ELR (cell line): ENCODE measurements around the gene DPH6.
"Not testable (repeated sequence)": the region's sequence is repeated elsewhere in the genome, so short reads cannot be mapped to it uniquely, and the experiment has no call there.

Experiments
- DNase-seq: peaks from one replicate; pipeline ENCODE4 v3.0.0-alpha.2; 2015; ENCODE audit warnings: low read depth

Gene DPH6

DNA sequence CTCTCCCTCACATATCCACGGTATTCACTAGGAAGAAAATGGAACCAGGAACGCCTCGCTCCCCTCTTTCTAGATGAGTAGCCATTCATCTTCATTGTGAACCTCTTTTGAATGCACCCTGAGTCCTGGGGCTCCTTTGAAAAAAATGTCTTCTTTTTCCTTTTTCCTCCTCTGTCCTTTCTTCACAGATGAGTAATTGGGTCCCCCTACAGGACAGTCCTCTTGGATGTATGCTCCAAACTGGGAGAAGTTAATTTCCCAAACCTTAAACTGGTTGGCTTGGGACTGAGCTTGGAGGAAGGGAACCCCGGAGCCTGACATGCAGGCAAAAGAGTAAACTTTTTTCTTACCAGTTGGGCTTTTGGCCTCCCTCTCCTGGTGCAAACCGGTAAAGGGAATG lies 108.8 kb downstream of the DPH6 start:
- DNase-seq: peak; percentile 19

DNA sequence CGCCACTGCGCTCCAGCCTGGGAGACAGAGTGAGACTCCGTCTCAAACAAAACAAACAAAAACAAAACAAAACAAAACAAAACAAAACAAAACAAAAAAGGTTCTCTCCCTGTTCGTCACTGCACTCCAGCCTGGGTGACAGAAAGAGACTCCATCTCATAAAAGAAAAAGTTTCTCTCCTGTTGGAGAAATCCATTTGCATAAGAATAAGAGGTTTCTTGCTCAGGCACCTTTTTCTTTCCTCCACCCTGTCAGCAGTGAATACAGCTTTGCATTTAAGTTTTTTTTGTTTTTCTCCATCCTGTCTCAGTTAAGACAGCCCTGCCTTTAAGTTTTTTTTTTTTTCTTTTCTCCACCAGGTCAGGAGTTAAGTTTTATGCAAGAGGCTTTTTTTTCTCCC lies 109.5 kb downstream of the DPH6 start:
- DNase-seq: no peak

DNA sequence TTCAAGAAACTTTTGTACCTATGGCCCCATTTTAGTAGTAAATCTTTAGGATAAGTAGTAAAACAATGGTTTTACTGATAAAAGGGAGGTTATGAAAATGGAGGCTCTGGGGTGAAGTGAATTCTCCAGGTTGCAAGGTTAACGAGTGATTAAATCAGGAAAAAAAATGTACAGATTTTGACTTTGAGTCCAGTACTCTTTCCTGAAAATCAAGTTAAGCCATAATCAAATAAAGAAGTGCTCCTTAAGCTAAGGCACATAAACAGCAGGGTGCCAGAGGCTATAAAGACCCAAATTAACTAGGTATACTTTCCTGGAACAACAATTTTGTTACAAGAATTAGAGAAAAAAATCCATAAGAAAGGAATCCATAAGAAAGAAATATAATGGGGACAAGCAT lies 114.7 kb downstream of the DPH6 start:
- DNase-seq: no peak

DNA sequence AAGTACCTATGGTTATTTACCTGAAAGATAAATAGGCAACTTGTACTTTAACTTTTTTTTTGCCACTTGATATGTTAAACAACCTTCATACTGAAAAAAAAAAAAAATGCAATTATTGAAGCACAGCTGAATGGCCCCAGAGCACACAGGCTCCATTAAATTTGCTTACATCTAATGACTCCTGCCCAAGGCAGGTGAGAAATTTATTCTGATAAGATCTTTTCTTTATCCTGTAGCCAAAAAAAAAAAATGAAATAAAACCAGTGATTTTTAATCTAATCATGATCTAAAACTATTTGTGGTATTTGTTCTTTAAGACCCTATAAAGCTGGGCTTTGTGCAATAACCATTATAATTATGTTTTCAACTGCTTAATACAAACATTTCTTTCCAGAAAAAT lies 115.7 kb downstream of the DPH6 start:
- no peak for DNase-seq

DNA sequence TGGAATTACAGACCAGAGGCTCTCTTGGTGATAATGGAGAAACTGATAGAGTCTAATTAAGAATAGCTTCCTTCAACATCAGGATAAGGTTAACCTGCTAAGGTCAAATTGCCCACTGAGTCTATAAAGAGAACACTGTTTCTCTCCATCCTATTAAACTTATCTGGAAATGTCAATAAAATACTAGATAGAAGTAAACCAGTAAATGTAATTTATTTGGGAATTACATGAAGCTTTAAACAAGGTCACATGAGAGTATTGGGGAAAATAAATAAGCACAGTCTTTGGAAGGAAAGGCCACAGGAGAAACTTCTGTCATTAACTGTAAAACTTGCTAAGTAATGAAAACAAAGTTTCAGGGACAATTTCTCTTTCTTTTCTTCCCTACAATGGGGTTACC lies 118.5 kb downstream of the DPH6 start:
- no peak for DNase-seq

DNA sequence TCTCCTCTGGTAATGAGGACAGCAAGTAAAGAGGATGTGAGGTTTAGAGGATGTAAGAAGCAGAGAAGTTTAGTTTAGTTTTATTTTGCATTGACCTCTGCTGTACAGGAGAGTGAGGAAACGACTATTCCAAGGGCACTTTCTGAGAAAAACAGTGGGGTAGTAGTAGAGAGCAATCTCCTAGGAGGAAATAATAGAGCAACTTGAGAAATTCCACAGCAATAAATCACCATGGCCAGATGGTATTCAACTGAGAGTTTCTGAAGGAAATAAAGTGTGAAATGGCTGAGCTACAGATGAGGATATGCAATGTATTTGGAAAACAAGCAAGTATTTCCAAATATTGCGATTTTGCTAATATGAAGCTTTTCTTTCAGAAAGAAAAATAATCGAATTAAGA lies 118.9 kb downstream of the DPH6 start:
- peak; percentile 72 for DNase-seq

DNA sequence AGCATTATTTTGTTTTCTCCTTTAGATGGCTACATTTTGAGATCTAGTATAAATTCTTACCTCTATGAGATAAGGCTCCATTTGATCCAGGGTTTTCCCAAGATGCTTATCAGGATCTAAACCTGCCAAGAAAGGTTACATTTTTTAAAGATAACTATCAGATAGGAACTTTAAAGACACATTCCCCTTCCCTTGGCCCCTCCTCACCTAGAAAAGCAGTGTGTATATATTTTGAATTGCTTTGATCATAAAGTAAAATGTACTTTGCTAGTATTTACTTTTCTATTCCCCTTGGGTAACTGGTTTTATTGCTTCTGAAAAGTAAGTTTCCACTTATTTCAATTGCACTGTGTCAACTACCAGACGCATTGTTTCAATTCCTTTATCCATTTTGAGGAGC lies 135.2 kb downstream of the DPH6 start:
- DNase-seq: no peak

DNA sequence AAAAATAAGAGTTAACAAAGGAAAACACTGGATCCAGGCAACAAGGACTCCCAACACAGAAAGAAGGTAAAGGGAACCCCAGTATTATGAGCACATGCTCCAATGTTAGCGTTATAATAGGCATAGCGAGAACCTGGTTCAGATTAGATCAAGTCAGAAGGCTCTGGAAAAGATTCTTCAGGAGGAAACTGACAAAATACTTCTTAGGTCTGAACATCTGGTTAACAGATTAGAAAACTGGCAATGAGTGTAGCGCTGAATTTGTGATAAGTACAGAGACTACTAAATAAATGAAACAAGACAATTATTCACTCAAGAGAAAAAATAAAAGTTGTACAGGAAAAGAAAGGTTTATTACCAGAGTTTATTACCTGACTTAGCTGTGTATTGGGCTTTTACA lies 146.1 kb downstream of the DPH6 start:
- DNase-seq: no peak

DNA sequence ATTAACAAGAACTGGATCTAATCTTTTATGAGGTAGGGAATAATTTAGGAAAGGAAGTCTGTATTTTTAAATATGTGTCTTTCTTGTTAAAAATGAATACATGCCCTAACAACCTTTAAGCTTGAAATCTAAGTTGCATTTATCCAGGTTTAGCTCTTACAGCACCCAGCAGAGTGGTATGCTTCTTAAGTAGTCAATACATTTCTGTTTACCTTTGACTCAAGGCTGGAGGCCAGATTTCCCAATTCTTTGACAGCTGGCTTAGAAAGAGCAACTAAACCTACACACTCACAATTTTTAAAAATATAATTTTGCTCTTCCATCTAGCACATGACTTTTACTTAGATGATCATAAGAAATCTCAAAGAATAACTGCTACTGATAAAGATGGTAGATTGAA lies 148.9 kb downstream of the DPH6 start:
- no peak for DNase-seq

DNA sequence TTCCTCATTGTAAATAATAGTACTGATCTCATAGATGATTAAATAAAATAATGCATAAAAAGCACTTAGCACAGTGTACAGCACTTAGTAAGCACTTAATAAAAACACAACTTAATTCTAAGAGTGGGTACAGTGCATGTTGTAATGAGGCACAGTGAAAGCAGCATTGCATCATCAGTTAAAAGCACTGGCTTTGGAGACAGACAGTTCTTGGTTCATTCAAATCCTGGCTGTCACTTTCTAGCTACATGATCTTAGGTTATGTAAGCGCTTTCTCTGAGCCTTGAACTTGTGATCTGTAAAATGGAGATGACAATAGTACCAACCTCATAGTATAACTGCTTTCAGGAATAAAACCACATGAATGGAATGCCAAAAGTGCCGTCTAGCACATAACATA lies 151.5 kb downstream of the DPH6 start:
- DNase-seq: no peak

DNA sequence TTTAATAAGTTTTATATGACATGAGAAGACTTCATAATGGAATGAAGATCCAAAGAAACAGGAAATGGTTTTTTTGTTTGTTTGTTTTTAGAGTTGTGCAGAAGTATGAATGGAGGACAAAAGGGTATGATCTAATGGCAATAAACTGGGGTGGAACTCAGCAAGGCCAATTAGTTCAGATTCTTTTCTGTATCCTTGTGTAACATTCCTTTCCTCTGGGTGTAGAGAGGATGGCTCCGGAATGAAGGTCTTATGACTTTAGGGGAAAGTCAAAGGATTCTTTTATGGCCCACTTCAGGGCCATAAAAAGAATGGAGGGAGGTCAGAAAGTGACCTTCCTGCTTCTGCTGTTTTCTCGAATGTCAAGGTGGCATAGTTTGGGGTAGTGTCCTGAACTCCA lies 152.6 kb downstream of the DPH6 start:
- DNase-seq: no peak

DNA sequence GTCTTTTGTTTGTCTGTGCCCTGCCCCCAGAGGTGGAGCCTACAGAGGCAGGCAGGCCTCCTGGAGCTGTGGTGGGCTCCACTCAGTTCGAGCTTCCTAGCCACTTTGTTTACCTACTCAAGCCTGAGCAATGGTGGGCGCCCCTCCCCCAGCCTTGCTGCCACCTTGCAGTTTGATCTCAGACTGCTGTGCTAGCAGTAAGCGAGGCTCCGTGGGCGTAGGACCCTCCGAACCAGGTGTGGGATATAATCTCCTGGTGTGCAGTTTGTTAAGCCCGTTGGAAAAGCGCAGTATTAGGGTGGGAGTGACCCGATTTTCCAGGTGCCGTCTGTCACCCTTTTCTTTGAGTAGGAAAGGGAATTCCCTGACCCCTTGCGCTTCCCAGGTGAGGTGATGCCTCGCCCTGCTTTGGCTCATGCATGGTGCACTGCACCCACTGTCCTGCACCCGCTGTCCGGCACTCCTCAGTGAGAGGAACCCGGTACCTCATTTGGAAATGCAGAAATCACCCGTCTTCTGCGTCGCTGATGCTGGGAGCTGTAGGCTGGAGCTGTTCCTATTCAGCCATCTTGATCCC lies 154.5 kb downstream of the DPH6 start:
- DNase-seq: not testable (repeated sequence)

DNA sequence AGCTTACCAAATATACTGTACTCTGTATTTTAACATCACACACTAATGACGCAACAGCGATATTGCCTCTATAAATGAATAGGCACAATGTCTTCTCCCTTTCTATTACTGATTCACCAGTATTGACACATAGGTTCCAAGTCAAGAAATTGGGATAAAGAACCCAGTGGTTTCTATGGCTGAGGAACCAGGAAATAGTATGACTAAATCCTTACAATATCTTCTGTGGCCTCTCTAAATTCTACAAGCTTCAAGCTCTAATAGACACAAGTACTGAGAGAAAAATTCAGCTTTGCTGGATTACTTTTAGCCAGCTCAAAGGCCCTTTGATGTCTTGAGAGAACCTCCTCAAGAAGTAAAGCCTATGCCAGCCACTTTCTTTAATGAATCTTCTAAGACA lies 162.5 kb downstream of the DPH6 start:
- DNase-seq: no peak

DNA sequence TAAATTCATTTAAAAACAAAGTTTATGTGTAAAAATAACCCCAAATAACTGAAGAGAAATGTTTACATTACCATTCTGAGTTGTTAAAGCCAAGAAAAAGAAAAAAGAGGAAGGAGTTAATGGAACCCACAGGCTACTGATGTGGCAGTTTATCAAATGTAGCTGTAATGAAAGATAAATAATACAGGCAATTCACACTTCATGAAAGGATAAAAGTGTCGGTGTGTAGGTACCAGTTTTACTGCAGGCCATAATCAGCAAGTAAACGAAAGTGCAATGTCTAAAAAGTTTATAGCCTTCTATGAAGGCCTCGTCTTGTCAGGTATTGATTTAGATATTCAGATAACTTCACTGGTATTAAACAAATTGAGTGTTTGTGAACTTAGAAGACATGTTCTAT lies 164.6 kb downstream of the DPH6 start:
- no peak for DNase-seq

DNA sequence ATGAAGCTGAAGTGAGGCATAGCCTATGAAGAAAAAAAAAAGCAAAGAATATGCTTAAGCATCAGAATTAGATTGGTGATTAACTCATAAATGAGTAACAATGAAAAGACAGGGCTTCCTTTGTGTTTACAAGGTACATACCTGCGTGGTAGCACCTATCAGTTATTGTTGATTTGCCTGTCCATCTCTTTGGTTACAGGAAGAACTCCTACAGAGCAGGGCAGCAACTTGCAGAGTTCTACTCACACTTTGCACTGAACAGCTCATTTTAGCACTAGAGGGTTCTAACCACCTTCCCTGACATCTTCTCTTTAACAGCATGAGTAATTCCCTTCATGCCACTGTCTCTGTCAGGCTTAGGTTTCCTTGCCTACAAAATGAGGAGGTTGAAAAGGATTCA lies 166.0 kb downstream of the DPH6 start:
- no peak for DNase-seq

DNA sequence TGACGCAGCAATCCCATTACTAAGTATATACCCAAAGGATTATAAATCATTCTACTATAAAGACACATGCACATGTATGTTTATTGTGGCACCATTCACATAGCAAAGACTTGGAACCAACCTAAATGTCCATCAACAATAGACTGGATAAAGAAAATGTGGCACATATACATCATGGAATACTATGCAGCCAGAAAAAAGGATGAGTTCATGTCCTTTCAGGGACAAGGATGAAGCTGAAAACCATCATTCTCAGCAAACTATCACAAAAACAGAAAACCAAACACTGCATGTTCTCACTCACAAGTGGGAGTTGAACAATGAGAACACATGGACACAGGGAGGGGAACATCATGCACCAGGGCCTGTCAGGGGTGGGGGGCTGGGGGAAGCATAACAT lies 167.5 kb downstream of the DPH6 start:
- DNase-seq: not testable (repeated sequence)

DNA sequence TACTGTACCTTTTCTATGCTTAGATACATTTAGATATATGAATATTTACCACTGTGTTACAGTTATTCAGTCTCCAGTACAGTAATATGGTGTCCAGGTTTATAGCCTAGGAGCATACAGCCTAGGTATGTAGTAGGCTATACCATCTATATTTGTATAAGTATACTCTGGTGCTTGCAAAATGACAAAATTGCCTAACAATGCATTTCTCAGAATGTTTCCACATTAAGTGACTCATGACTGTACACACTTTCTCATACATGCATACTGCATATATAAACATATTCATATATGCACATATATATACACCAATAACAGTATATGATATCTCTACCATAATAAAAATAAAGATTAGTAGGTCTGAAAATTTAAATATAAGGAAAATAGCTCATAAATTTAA lies 169.3 kb downstream of the DPH6 start:
- DNase-seq: no peak

DNA sequence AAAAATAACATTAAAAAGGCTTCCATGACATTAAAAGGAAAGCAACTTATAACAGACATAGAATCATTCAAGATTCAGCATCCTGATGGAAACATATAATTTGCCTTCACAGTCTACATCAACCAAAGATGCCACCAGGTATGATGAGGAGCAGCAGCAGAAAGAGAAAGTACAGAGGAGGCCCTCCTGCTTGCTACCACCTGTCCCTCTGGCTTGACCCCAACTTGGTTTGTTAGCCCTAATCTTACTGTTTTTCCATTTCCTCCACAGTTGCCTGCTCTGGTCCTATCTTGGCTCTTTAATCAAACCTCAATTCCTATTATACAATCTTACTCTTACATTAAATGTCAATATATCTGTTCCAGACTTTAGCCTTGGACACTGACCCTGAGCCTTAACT lies 171.3 kb downstream of the DPH6 start:
- DNase-seq: no peak

DNA sequence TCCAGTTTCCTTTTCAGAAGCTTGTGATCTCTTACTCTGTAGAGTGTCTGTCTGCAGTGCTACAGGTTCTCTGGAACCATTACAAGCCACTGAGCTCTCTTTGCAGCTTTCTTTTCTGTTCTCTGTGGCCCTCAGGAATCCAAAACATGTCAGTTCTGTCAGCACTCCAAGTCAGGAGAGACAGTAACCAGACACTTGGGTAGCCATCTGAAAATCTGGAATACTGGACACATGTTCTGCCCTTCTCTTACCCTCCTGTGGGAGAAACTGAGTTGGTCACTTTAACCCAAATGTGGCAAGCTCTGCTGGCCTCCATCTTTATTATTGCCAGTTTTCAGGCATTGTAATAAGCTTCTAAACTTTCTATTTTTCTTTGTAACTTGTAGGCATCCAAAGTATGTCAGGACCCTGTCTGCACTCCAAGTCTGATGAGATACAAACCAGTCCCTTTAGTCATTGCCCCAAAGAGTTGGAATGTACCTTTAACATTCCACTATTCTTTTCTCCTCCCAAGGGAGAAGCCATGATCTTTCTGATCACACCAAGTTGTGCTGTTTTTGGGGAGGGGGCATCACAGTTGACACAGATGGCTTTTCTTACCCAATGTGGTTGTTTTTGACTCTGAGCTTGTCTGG lies 183.7 kb downstream of the DPH6 start:
- no peak for DNase-seq

DNA sequence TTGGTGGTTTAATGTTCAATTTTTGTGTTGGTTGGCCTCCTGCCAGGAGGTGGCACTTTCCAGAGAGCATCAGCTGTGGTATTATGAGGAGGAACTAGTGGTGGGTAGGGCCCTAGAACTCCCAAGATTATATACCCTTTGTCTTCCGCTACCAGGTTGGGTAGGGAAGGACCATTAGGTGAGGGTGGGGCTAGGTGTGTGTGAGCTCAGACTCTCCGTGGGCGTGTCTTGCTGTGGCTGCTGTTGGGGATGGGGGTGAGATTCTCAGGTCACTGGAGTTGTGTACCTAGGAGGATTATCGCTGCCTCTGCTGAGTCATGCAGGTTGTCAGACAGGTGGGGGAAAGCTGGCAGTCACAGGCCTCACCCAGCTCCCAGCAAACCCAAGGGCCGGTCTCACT lies 187.1 kb downstream of the DPH6 start:
- DNase-seq: no peak

DNA sequence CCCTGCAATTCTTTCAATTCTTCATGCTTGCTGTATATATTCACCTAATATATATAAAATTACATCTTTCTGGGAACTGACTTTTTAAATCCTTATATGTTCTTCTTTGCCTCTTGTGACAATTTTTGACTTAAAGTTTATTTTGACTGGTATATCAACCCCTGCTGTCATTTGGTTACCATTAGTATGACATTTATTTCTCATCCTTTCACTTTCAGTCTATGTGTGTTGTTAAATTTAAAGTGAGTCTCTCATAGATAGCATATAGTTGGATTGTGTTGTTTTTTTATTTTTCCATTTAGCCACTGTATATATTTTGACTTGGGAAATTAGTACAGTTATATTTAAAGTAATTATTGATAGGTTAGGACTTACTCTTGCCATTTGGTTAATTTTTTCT lies 194.9 kb downstream of the DPH6 start:
- DNase-seq: no peak

DNA sequence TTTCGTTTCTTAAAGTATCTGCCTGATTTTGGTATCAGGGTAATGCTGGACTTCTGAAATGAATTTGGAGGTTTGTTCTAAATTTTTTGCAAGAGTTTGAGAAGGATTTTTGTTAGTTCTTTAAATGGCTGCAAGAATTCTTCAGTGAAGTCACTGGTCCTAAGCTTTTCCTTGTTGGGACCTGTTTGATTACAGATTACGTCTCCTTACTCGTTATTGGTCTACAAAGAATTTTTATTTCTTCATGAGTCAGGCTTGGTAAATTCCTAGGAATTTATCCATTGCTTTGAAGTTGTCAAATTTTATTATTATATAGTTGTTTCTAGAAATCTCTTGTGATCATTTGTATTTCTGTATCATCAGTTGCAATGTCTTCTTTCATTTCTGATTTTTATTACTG lies 196.0 kb downstream of the DPH6 start:
- no peak for DNase-seq

DNA sequence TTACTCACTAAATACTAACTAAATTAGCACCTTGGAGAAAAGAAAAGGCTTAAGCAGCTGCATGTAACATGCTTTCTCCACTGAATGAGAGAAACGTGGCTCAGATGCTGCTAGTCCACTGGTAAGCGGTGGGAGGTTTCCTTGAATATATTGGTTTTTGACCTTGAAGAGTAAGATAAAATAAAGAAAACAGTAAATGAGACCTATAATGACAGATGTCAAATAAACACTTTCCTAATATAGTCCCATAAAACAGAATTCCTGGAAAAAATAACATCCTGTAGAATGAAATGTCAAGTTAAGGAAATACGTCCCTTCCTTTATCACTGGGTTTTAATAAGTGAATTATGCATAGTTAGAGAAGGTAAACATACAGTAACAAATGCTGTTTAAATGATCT lies 215.0 kb downstream of the DPH6 start:
- no peak for DNase-seq

DNA sequence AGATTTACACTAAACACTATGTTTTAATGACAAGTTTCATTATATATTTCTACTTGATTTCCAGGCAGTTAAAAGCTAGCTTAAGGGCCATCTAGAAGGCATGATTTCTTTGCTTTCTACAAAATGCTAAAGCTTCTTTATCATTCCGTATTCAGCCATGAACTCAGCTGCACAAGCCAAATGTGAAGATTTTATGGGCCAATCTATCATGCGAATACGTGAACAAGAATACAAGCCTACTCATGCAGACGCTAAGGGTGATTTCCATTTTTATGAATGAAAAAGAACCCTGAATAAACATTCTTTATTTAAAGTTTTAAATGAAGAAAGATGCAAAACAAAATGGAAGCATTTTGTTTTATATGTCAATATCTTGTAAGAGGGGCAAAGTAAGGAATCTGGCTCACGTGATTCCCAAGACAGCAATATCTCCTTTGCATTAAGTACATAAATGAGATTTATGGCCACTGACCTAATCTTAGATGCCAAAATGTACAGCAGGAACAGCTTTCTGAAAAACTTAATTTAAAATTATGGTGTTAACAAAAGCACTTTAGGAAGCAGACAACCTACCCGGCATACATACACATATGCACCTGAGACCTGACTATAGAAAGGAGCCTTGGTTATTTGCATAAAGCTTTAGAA lies 215.8 kb downstream of the DPH6 start:
- DNase-seq: no peak
